GM21515 (cell line): Measurements from ENCODE around the gene PACRG.

Experiments used
- ATAC-seq: cut with Tn5 transposase; IDR thresholded peaks from one replicate; pipeline ENCODE4 v1.9.1; 2021; ENCODE audit not compliant: unreplicated experiment

Gene PACRG

GRCh38 chr6:162862462-162862861, 134.7 kb downstream of the PACRG start:
- no peak for ATAC-seq

DNA sequence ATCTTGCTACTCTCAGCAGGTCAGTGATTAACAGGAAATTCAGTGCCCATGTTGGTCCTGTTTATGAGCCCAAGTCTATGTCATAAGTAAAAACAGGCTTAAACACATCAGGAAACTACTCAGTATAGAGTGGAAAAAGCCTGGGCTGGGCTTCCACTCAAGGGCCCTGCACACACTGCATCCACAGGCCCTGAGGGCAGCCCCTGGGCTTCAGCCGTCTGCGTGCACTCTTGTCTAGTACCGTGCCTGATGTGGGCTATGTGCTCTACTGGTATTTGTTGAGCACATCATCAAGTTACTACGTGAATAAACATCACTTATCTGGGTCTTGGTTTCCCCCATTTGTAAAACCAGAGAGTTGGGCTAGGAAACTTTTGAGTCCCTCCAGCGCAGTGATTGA, 135.2 kb downstream of the PACRG start:
- no peak for ATAC-seq

DNA sequence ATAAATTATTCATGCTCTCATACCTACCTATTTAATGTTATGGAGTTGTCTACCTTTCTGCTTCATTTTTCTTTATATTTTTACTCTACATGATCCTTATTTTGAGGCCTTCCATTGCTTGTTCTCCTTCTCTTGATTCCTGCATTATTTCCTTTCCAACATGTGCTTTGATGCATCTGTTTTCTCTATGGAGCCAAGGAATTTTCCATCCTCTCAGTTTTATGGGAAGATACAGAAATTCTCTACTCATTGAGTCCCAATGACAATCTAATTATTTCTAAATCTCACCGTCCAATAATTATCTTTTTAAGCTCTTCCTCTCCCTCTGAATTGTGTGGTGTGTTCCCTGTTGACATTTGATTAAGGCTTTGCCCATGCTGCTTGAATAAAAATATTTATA, 136.0 kb downstream of the PACRG start:
- ATAC-seq = no peak

- no peak for ATAC-seq
Observed at GRCh38 chr6:162864911-162865310, 137.1 kb downstream of the PACRG start.

- no peak for ATAC-seq
Observed at GRCh38 chr6:162866656-162867055, 138.9 kb downstream of the PACRG start.

GRCh38 chr6:162868397-162868796, 140.6 kb downstream of the PACRG start:
- no peak for ATAC-seq

DNA sequence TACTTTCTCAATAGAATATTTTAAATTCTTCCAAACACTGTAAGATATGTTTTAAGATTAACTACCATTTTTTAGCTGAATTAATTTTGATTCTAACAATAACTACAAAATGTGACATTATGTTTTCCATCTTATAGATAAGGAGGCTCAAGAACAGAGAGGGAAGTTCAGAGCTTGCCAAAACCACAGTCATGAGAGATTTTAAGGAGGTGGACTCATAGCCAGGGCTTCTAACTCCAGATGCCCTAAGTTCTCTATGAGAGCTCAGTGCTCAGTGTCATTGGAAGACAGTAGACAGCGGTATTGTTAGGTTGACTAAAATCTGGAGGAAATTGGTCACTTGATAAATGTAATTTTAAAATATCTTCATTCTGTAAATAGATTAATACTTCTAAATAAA, 144.2 kb downstream of the PACRG start:
- ATAC-seq = no peak

DNA sequence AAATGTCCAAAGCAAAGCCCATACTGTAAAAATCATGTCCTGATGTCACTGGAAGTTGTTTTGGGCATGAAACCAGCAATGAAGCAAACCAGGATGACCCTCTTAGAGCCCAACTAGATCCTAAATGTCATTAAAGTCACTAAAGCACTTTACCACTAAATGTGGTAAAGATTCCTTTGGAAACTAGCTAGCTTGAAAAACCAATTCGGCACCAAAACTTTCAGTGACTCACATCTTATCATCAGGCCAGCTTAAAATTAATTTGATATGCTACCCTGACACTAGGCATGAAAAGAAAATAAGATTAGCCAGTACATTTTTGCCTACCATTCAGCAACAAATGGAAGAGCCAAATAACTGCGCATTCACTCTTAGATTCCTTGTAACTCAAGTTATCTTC, 145.8 kb downstream of the PACRG start:
- no peak for ATAC-seq

GRCh38 chr6:162875070-162875469, 147.3 kb downstream of the PACRG start:
- no peak for ATAC-seq

DNA sequence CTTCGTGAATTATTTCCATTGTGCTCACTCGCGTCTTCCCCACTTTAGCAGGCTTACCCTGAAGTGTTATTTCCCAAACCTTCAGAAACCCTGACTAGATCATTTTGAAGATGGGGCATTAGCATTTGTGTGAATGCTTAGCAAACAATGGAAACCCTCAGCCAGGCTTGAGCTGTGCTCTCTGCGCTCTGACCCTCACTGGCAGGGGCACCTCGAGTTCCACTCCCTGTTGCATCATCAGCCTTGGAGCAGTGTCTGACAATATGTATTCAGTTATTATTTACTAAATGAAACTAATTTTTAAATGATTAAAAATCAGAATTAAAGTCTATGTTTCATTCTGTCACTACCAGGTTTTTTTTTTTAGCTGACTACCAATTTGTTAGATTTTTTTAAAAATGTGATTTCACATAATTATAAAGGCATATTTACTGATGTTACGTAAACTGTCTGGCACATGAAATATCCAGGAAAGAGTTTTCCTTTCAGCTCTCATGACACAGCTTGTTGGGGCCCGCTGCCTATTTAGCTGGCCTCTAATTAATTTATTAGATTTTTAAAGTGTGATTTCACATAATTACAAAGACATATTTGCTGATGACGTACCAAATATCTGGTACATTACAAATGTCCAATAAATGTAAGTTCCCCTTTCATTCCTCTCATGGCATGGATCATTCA, 155.2 kb downstream of the PACRG start:
- no peak for ATAC-seq

DNA sequence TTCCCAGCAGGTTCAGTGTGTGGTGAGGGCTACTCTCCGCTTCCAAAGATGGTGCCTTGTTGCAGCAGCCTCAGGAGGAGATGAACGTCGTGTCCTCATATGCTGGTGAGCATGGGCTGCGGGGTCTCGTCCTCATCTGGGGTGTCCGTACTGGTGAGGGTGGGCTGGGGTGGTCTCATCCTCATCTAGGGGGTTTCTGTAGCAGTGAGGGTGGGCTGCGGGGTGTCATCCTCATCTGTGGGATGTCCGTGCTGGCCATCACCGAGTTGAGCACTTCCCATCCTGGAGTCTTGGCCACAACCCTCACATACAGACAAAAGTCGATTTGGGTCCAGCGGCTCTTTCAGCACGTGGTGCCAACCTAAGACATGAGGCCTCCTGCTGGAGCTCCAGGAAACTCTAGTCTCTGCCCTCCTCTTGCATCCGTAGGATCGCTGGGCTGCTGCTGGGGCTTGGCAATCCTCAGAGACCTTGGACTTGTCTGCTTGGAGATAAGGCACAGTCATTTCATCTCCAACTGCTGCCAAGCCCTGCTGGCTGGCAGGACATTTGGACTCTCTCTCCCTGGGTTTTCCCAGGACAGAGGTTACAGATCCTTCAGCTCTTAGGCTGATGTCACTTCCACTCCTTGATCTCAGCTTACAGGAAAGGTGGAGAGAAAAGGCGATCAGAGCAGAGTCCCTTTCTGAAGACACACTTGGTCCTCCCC, 160.4 kb downstream of the PACRG start:
- no peak for ATAC-seq

- ATAC-seq = no peak
Observed at GRCh38 chr6:162889303-162889702, 161.5 kb downstream of the PACRG start.

GRCh38 chr6:162898011-162898410, 170.2 kb downstream of the PACRG start:
- no peak for ATAC-seq

GRCh38 chr6:162899148-162899547, 171.4 kb downstream of the PACRG start:
- no peak for ATAC-seq

DNA sequence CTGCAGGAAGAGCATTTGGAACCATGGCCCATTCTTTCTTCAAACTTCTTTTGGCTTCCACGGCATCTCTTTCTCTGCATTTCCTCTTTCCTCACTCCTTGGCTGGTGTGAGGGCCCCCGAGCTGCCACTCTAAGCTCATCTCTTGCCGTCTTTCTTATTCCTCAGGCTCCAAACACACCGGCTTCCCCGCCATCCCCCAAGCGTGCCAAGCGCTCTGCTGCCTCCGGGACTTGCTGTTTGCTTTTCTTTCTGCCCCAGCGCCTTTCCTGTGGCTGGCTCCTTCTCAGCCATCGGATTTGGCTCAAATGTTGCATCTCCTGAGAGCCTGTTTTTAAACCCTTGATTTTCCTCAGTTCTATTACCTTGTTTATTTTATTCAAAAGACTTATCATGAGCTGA, 172.7 kb downstream of the PACRG start:
- no peak for ATAC-seq

DNA sequence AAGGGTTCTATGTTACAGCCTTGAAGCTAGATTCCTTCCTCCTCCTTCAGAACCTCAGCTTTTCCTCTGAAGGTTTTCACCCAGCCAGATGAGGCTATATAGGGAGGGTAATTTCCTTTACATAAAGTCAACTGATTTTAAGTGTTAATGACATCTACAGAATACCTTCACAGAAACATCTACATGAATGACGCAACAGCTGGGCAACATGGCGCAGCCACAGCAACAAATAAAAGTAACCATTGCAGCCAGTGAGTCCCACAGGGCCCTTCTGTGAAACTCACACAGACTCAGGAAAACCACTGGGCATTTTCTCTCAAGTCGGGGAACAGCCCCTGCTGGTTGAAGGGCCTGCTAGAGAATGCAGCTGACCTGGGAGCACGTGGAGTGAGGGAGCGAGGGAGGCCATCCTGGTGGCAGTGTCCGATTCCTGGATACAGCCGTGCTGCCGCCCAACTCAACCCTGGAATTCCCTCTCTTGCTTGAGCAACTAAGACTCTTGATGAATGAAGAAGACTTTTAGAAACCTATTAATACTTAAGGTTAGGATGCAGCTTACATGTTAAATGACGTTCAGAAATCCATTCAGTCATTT, 176.4 kb downstream of the PACRG start:
- ATAC-seq = no peak

DNA sequence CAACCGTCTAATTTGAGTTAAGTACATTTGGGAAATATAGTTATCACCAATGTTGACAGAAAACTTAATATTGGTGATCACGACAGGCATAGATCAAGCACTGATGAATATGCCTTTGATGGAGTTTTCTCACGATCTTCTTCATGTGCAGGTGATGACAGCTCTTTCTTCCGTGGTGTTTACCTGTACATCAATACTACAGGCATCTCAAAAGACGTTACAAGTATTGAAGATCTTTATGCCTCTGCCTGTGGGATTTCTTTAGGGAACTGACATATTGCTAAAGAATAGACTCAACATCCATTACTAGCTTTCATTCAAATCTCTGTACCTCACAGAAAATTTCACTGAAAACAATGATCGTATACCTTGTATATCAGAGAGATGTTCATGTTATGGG, 178.7 kb downstream of the PACRG start:
- no peak for ATAC-seq

DNA sequence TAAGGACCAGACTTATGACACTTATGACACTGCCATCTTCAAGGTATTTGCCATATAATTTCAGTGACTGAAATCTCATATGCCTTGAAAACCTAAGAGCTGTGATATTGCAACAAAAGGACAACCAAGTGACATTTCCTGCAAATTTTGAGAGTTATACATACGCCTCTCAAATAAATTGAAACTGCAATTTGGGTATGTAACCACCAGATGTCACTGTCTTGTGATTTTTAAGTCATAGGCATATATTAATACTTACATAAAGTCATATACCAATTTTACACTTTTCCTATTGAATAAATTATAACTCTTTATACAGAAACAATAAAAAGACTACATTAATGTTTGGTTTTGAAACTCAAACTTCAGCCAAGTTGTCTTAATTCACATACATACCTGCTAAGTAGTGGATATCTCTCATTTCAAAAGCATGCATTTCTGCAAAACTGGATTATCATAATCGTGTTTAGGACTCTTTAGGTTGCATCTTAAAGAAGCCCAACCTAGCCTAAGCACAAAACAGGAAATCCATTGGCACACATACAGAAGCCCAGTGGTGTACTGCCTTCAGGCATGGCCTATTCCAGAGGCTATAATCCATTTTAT, 180.2 kb downstream of the PACRG start:
- ATAC-seq = no peak

GRCh38 chr6:162913206-162913605, 185.4 kb downstream of the PACRG start:
- no peak for ATAC-seq

GRCh38 chr6:162917506-162917905, 189.7 kb downstream of the PACRG start:
- no peak for ATAC-seq

DNA sequence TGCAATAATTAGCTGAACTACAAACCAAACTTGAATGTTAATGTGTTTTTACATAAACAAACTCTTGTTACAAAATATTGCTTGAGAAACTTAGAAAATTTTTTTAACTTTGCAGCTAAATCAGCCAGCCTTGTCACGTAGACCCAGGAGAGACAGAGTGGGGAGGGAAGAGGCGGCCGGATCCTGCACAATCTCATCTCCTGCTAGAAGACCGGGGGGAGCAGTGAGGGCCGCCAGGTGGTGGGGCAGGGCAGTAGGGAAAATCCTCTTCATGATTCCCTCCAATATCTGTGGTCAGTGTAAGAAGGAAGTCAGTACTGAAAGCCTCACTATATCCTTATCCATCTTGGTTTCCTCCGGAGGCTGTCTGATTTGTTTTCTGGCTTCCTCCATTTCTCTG, 193.3 kb downstream of the PACRG start:
- no peak for ATAC-seq

DNA sequence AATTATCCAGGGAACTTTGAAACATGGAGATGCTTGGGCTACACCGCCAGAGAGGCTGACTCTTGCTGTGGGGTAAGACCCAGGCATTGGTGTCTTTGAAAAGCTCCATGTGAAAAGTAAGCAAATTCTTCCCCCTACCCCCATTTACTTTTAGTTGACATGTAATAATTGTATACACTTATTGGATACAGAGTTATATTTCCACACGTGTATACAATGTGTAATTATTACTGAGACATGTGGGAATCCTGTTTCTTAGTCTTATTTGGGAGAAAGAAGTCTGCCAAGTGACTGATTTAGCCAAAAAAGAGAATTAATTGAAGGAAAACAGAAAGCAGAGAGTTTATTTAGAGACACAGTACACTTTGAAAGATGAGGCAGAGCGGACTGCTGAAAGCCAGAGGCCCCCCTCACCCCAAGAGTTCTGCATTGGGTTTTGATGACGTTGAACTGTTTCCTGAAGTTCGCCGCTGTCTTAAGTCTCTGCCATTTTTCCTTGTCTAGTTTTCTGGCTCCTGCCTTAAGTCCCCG, 193.8 kb downstream of the PACRG start:
- no peak for ATAC-seq
